Liver (tissue), 9 donors: ENCODE measurements around the gene MICU1. TPM values are rescaled to one million over a fixed set of nuclear protein-coding genes. Genes with fewer than 3 reads are reported as not detected.

Experiments used
- DNase-seq: peaks from one replicate; pipeline ENCODE4 v3.0.0-alpha.2; 2017; ENCODE audit warnings: low spot score
- H3K27ac ChIP-seq, 2 donors: one replicate each; pipeline ENCODE4 v1.7.0; 2013; ENCODE audit warnings: inconsistent platforms in 2 of 2, low read length in 2 of 2, control low read depth in 1 of 2, low read depth in 1 of 2, mild to moderate bottlenecking in 1 of 2
- H3K27me3 ChIP-seq, 4 donors: one replicate each; pipeline versions ENCODE4 v1.6.1 to v1.7.0; 2013; ENCODE audit warnings: low read length in 3 of 4, inconsistent platforms in 1 of 4, mild to moderate bottlenecking in 1 of 4, moderate library complexity in 1 of 4; ENCODE audit not compliant: control insufficient read depth in 4 of 4, insufficient read depth in 4 of 4
- H3K36me3 ChIP-seq, 4 donors: one replicate each; pipeline versions ENCODE4 v1.6.1 to v1.7.0; 2013; ENCODE audit warnings: low read length in 3 of 4, mild to moderate bottlenecking in 3 of 4, low read depth in 1 of 4, moderate library complexity in 1 of 4; ENCODE audit not compliant: control insufficient read depth in 4 of 4, insufficient read depth in 3 of 4
- H3K4me1 ChIP-seq, 4 donors: one replicate each; pipeline versions ENCODE4 v1.6.1 to v1.7.0; 2013; ENCODE audit warnings: low read length in 3 of 4, mild to moderate bottlenecking in 3 of 4, moderate library complexity in 1 of 4; ENCODE audit not compliant: control insufficient read depth in 4 of 4, insufficient read depth in 4 of 4
- H3K4me3 ChIP-seq, 3 donors: one replicate each; pipeline versions ENCODE4 v1.6.1 to v1.7.0; 2013; ENCODE audit warnings: low read length in 3 of 3, control low read depth in 1 of 3, low read depth in 1 of 3, mild to moderate bottlenecking in 1 of 3
- H3K9ac ChIP-seq, 2 donors: one replicate each; pipeline ENCODE4 v1.7.0; 2013; ENCODE audit warnings: low read length in 2 of 2, mild to moderate bottlenecking in 2 of 2, moderate library complexity in 2 of 2, control low read depth in 1 of 2, low read depth in 1 of 2
- H3K9me3 ChIP-seq, 4 donors: one replicate each; pipeline versions ENCODE4 v1.6.1 to v1.7.0; 2013; ENCODE audit warnings: low read length in 3 of 4; ENCODE audit not compliant: control insufficient read depth in 4 of 4
- EGR1 ChIP-seq, 2 donors: IDR thresholded peaks; 2 replicates each; pipeline ENCODE4 v1.6.1; 2016 to 2018; ENCODE audit warnings: antibody characterized with exemption in 2 of 2, low read depth in 2 of 2
- FOXA1 ChIP-seq: IDR thresholded peaks from 2 replicates; pipeline ENCODE4 v1.6.1; 2016; ENCODE audit warnings: antibody characterized with exemption
- FOXA2 ChIP-seq: IDR thresholded peaks from 2 replicates; pipeline ENCODE4 v1.6.1; 2016; ENCODE audit warnings: antibody characterized with exemption
- GABPA ChIP-seq, 2 donors: IDR thresholded peaks in 1 of 2; conservative IDR thresholded peaks in 1 of 2; 2 replicates each; pipeline ENCODE4 v1.6.1; 2016; ENCODE audit warnings: antibody characterized with exemption in 2 of 2, mild to moderate bottlenecking in 1 of 2, moderate library complexity in 1 of 2
- HNF4G ChIP-seq: IDR thresholded peaks from 2 replicates; pipeline ENCODE4 v1.6.1; 2016; ENCODE audit warnings: antibody characterized with exemption
- JUND ChIP-seq, 2 donors: IDR thresholded peaks; 2 replicates each; pipeline ENCODE4 v1.6.1; 2016; ENCODE audit warnings: antibody characterized with exemption in 2 of 2
- MAX ChIP-seq: IDR thresholded peaks from 2 replicates; pipeline ENCODE4 v1.6.1; 2016; ENCODE audit warnings: antibody characterized with exemption
- NR2F2 ChIP-seq: IDR thresholded peaks from 2 replicates; pipeline ENCODE4 v1.6.1; 2016; ENCODE audit warnings: antibody characterized with exemption
- RAD21 ChIP-seq, 2 donors: IDR thresholded peaks; 2 replicates each; pipeline ENCODE4 v1.6.1; 2016; ENCODE audit warnings: antibody characterized with exemption in 2 of 2, mild to moderate bottlenecking in 2 of 2
- REST ChIP-seq: IDR thresholded peaks from 2 replicates; pipeline ENCODE4 v1.6.1; 2016; ENCODE audit warnings: antibody characterized with exemption, mild to moderate bottlenecking
- RXRA ChIP-seq, 2 donors: IDR thresholded peaks; 2 replicates each; pipeline ENCODE4 v1.6.1; 2017 to 2018; ENCODE audit warnings: antibody characterized with exemption in 2 of 2, mild to moderate bottlenecking in 1 of 2
- SP1 ChIP-seq: IDR thresholded peaks from 2 replicates; pipeline ENCODE4 v1.6.1; 2018; ENCODE audit warnings: antibody characterized with exemption, mild to moderate bottlenecking
- TAF1 ChIP-seq: conservative IDR thresholded peaks from 2 replicates; pipeline ENCODE4 v1.6.1; 2016; ENCODE audit warnings: antibody characterized with exemption, mild to moderate bottlenecking
- YY1 ChIP-seq: IDR thresholded peaks from 2 replicates; pipeline ENCODE4 v1.6.1; 2016; ENCODE audit warnings: antibody characterized with exemption, mild to moderate bottlenecking
- ZBTB33 ChIP-seq: IDR thresholded peaks from 2 replicates; pipeline ENCODE4 v1.6.1; 2016; ENCODE audit warnings: antibody characterized with exemption
- WGBS: extraction: QIAGEN DNeasy Blood & Tissue Kit; methylation state at CpG from one replicate; pipeline ENCODE4 v1.1.7; 2013; 5-methylcytosine and 5-hydroxymethylcytosine counted together
- polyA plus RNA-seq, 2 donors: library from polyadenylated mRNA; stranded (reverse) in 1 of 2; unstranded in 1 of 2; fragments of 200-250 nt in 1 of 2; fragments of >200 nt in 1 of 2; fragmentation: Nextera tagmentation in 1 of 2; extraction: Ambion mirVana in 1 of 2; gene quantifications; one replicate each; pipeline versions ENCODE4 v1.2.1 to v1.2.3, GENCODE V29; 2013 to 2015
- total RNA-seq, 2 donors: library from RNA; depleted of rRNA; stranded (reverse); fragments of >200 nt; gene quantifications; one replicate each; pipeline ENCODE4 v1.2.3, GENCODE V29; 2014
- TF ChIP-seq, protein P1 (sequence below): fragments of 150-350 bp; IDR thresholded peaks from 2 replicates; pipeline ENCODE4 v1.5.1; 2017; ENCODE audit warnings: improper control_type of control experiment, low read depth, low read length; ENCODE audit not compliant: missing input control
- TF ChIP-seq, protein P2 (sequence below): IDR thresholded peaks from 2 replicates; pipeline ENCODE4 v1.6.1; 2016; ENCODE audit warnings: antibody characterized with exemption
- donor health status: healthy.
- donor health status: healthy.
- donor health status: healthy.
- donor health status: healthy.
- donor health status: healthy.

Gene MICU1
- total and polyA plus RNA-seq, 4 donors, result 26.4 to 47.4 (median 32.1) TPM

- H3K4me1 ChIP-seq, result peaks cover 3 to 33% (median 20%) of the 10 kb centered on the region in 4 donors
- no peak for TF ChIP-seq EGR1 (IDR thresholded peaks at IDR 0.05; ENCODE audit: low read depth in 2 of 2)
- TF ChIP-seq MAX, result no peak
- TF ChIP-seq, protein P1, sequence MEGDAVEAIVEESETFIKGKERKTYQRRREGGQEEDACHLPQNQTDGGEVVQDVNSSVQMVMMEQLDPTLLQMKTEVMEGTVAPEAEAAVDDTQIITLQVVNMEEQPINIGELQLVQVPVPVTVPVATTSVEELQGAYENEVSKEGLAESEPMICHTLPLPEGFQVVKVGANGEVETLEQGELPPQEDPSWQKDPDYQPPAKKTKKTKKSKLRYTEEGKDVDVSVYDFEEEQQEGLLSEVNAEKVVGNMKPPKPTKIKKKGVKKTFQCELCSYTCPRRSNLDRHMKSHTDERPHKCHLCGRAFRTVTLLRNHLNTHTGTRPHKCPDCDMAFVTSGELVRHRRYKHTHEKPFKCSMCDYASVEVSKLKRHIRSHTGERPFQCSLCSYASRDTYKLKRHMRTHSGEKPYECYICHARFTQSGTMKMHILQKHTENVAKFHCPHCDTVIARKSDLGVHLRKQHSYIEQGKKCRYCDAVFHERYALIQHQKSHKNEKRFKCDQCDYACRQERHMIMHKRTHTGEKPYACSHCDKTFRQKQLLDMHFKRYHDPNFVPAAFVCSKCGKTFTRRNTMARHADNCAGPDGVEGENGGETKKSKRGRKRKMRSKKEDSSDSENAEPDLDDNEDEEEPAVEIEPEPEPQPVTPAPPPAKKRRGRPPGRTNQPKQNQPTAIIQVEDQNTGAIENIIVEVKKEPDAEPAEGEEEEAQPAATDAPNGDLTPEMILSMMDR, result no peak
- TF ChIP-seq NR2F2, result no peak
- TF ChIP-seq RXRA (IDR thresholded peaks at IDR 0.05), result no peak
- no peak for TF ChIP-seq GABPA (IDR thresholded peaks at IDR 0.05 in 1 of 2, conservative IDR thresholded peaks at IDR 0.05 in 1 of 2)
- no peak for TF ChIP-seq SP1
- TF ChIP-seq RAD21 (IDR thresholded peaks at IDR 0.05), result no peak
- no peak for TF ChIP-seq HNF4G
- TF ChIP-seq REST, result no peak
Measured at GRCh38 chr10:72513910-72514309, 112.0 kb downstream of the MICU1 start.

DNA sequence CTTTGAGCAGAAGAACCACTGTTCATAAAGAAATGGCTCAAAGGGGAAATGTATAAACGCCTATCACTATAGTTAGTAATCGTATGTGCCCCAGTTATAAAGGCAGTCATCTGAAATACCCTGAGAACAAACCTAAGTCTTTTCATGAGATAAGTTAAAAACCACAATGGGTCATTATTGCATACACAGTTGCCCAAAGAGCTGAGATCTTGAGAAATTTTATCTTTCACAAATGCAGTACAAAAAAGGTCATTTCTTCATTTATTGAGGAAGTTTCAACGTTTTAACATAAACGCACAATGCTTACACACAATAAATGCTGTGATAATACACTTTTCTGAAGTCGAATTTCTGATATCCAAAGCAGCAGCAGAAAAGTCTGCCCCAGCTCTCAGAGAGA, 114.4 kb downstream of the MICU1 start:
- Histone ChIP-seq H3K27ac (no peak overlapping the region), H3K9me3 (no peaks in the 10 kb centered on the region), H3K4me1 (peaks cover 3 to 33% (median 21%) of the 10 kb centered on the region in 4 donors), H3K9ac (no peak overlapping the region), H3K4me3 (no peak overlapping the region), H3K36me3 (peaks cover 0 to 5% (median 0%) of the 10 kb centered on the region in 4 donors), H3K27me3 (no peaks in the 10 kb centered on the region)
- WGBS, result 80% methylated on average over 5 of the region's 5 CpGs
- TF ChIP-seq YY1 (no peak), RXRA (IDR thresholded peaks at IDR 0.05) (peak in 1 of 2 donors; percentile 11)
- no peak for DNase-seq

More at GRCh38 chr10:72513910-72514309, 112.0 kb downstream of the MICU1 start:
- H3K4me3 ChIP-seq, result no peak overlapping the region
- H3K27me3 ChIP-seq, result no peaks in the 10 kb centered on the region
- H3K36me3 ChIP-seq, result no peaks in the 10 kb centered on the region
- H3K27ac ChIP-seq, result no peak overlapping the region
- DNase-seq, result no peak
- no peak overlapping the region for H3K9ac ChIP-seq
- H3K9me3 ChIP-seq, result no peaks in the 10 kb centered on the region

DNA sequence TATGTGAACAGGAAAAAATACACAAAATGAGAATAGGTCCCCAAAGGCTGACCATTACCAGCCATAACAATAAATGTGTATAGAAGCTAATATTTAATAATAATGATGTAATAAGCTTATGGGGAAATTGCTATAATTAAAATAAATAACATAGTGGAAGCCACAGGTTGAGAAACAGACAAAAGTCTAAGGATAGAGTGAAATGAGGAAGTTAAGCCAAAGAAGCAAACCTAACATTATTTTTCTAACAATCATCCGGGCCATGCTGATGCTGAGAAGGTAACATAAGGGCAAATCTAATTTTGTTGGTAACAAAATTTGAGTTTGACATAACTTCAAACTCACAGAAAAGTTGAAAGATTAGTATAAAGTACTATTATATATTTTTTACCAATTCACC, 115.9 kb downstream of the MICU1 start:
- Histone ChIP-seq H3K27ac (peak overlapping the region in 1 of 2 donors; percentile 22), H3K36me3 (peaks cover 0 to 17% (median 3%) of the 10 kb centered on the region in 4 donors), H3K27me3 (no peaks in the 10 kb centered on the region), H3K9ac (no peak overlapping the region), H3K4me1 (peaks cover 3 to 25% (median 14%) of the 10 kb centered on the region in 4 donors), H3K4me3 (no peak overlapping the region), H3K9me3 (no peaks in the 10 kb centered on the region)
- no peak for DNase-seq
- 60% methylated on average over 1 of the region's 1 CpG for WGBS
- TF ChIP-seq EGR1 (IDR thresholded peaks at IDR 0.05; ENCODE audit: low read depth in 2 of 2), result no peak
- no peak for TF ChIP-seq HNF4G
- TF ChIP-seq FOXA1, result no peak
- TF ChIP-seq, protein P2, sequence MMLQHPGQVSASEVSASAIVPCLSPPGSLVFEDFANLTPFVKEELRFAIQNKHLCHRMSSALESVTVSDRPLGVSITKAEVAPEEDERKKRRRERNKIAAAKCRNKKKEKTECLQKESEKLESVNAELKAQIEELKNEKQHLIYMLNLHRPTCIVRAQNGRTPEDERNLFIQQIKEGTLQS, result no peak
- no peak for TF ChIP-seq MAX
- no peak for TF ChIP-seq FOXA2
- TF ChIP-seq, protein P1, result no peak
- no peak for TF ChIP-seq SP1
- no peak for TF ChIP-seq GABPA (IDR thresholded peaks at IDR 0.05 in 1 of 2, conservative IDR thresholded peaks at IDR 0.05 in 1 of 2)
- TF ChIP-seq ZBTB33, result no peak
- no peak for TF ChIP-seq JUND (IDR thresholded peaks at IDR 0.05)
- TF ChIP-seq TAF1, result no peak
- no peak for TF ChIP-seq RAD21 (IDR thresholded peaks at IDR 0.05)
- TF ChIP-seq RXRA (IDR thresholded peaks at IDR 0.05), result no peak
- TF ChIP-seq YY1, result no peak
